ENCODE measurements around the gene NIFK. TPM values are rescaled to one million over a fixed set of nuclear protein-coding genes. Genes with fewer than 3 reads are reported as not detected.

NIFK gene
- total RNA-seq, 4 donors from 2014 or later: 19.8 to 56.5 (median 28.5) TPM

DNA sequence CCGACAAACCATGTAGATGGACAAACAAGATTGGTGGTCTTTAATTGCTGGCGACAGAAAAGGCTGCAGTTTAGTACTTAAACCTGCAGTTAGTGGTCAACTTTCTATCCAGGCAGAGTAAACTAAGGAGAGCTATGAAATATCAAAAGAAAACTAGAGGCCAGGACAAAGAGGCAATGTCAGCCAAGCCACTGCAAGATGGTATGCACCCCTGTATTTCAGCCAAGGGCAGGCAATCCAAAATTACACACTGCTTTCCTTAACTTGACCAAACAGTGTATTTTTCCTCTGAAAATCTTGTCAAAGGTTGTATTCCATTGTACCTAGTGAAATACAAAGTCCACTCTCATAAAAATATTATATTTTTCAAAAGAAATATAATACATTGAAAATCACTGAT is 9.3 kb downstream of the NIFK start:
- intact Hi-C loops (cut with DNase I): no loop called here
- 83% methylated on average over 2 of the region's 2 CpGs for WGBS
- no peaks in the 10 kb centered on the region for H3K27me3 ChIP-seq
- no peak overlapping the region for H3K27ac ChIP-seq (replicated peaks in 1 of 4)
- TF ChIP-seq POLR2A (IDR thresholded peaks at IDR 0.05; ENCODE audit: low read depth) (no peak), EP300 (IDR thresholded peaks at IDR 0.05) (no peak), POLR2AphosphoS5 (IDR thresholded peaks at IDR 0.05) (no peak)
- TF ChIP-seq, protein P1, sequence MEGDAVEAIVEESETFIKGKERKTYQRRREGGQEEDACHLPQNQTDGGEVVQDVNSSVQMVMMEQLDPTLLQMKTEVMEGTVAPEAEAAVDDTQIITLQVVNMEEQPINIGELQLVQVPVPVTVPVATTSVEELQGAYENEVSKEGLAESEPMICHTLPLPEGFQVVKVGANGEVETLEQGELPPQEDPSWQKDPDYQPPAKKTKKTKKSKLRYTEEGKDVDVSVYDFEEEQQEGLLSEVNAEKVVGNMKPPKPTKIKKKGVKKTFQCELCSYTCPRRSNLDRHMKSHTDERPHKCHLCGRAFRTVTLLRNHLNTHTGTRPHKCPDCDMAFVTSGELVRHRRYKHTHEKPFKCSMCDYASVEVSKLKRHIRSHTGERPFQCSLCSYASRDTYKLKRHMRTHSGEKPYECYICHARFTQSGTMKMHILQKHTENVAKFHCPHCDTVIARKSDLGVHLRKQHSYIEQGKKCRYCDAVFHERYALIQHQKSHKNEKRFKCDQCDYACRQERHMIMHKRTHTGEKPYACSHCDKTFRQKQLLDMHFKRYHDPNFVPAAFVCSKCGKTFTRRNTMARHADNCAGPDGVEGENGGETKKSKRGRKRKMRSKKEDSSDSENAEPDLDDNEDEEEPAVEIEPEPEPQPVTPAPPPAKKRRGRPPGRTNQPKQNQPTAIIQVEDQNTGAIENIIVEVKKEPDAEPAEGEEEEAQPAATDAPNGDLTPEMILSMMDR (IDR thresholded peaks at IDR 0.05): no peak
- H3K9me3 ChIP-seq: no peaks in the 10 kb centered on the region
- no peak for DNase-seq (ENCODE audit: extremely low spot score)
- H3K4me1 ChIP-seq: no peaks in the 10 kb centered on the region
- peaks cover 27 to 68% (median 58%) of the 10 kb centered on the region in 4 donors for H3K36me3 ChIP-seq
- H3K4me3 ChIP-seq: no peak overlapping the region

GRCh38 chr2:121723316-121723715 is 13.4 kb downstream of the NIFK start:
- TF ChIP-seq POLR2A (IDR thresholded peaks at IDR 0.05; ENCODE audit: low read depth): no peak
- TF ChIP-seq EP300 (IDR thresholded peaks at IDR 0.05): no peak
- TF ChIP-seq POLR2AphosphoS5 (IDR thresholded peaks at IDR 0.05): no peak
- TF ChIP-seq, protein P1 (IDR thresholded peaks at IDR 0.05): no peak
- Histone ChIP-seq H3K36me3 (peaks cover 0 to 28% (median 19%) of the 10 kb centered on the region in 4 donors), H3K4me1 (peaks cover 2 to 9% (median 8%) of the 10 kb centered on the region in 4 donors), H3K27ac (replicated peaks in 1 of 4) (no peak overlapping the region), H3K4me3 (no peak overlapping the region), H3K9me3 (no peaks in the 10 kb centered on the region), H3K27me3 (no peaks in the 10 kb centered on the region)
- no peak for DNase-seq (ENCODE audit: extremely low spot score)
- intact Hi-C loops (cut with DNase I): no loop called here
- WGBS: 76% methylated on average over 5 of the region's 5 CpGs

DNA sequence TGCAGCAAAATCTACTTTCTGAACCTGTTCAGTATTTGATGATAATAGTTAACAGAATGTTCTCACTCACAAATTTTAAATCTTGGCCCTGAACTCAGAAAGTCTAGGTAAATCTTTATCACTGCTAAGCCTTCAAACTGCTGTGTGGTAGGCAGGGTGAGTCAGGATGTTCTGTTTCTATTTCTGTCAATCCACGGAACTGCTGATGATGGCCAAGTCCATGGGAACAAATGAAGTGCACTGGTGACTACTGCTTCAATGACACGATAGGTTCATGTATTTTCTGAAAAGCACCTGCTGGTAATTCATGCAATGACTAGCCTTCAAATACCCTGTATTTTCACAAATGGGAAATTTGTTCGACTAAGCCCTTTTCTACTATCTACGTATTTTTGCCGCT is 14.2 kb downstream of the NIFK start:
- Histone ChIP-seq H3K27ac (replicated peaks in 1 of 4) (no peak overlapping the region), H3K36me3 (peaks cover 0 to 19% (median 11%) of the 10 kb centered on the region in 4 donors), H3K9me3 (no peaks in the 10 kb centered on the region), H3K27me3 (no peaks in the 10 kb centered on the region), H3K4me1 (peaks cover 2 to 10% (median 8%) of the 10 kb centered on the region in 4 donors), H3K4me3 (no peak overlapping the region)
- intact Hi-C loops (cut with DNase I): no loop called here
- 73% methylated on average over 5 of the region's 5 CpGs for WGBS
- TF ChIP-seq POLR2AphosphoS5 (IDR thresholded peaks at IDR 0.05): no peak
- TF ChIP-seq, protein P1 (IDR thresholded peaks at IDR 0.05): no peak
- no peak for TF ChIP-seq POLR2A (IDR thresholded peaks at IDR 0.05; ENCODE audit: low read depth)
- no peak for TF ChIP-seq EP300 (IDR thresholded peaks at IDR 0.05)
- no peak for DNase-seq (ENCODE audit: extremely low spot score)

DNA sequence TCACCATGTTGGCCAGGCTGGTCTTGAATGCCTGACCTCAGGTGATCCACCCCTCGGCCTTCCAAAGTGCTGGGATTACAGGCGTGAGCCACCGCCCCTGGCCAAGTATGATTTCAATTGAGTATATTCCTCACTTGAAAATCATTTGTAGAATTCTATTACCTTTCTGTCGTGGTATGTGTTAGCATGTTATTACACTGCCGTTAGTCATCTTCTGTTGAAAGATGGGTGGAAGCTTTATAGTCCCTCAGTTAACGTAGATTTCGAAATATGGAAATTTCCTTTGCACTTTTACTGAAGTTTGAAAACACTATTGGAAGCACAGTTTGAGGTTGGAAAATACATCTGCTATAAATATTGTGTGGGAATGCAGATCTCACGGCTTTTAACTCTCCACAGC is 14.7 kb downstream of the NIFK start:
- TF ChIP-seq POLR2A (IDR thresholded peaks at IDR 0.05; ENCODE audit: low read depth) (no peak), POLR2AphosphoS5 (IDR thresholded peaks at IDR 0.05) (no peak), EP300 (IDR thresholded peaks at IDR 0.05) (no peak)
- TF ChIP-seq, protein P1 (IDR thresholded peaks at IDR 0.05): no peak
- Histone ChIP-seq H3K9me3 (no peaks in the 10 kb centered on the region), H3K4me3 (no peak overlapping the region), H3K4me1 (peaks cover 2 to 10% (median 8%) of the 10 kb centered on the region in 4 donors), H3K27ac (replicated peaks in 1 of 4) (no peak overlapping the region), H3K27me3 (no peaks in the 10 kb centered on the region), H3K36me3 (peaks cover 0 to 14% (median 6%) of the 10 kb centered on the region in 4 donors)
- 65% methylated on average over 8 of the region's 8 CpGs for WGBS
- intact Hi-C loops (cut with DNase I): no loop called here
- DNase-seq (ENCODE audit: extremely low spot score): no peak

GRCh38 chr2:121717529-121717928 is 19.1 kb downstream of the NIFK start:
- no peaks in the 10 kb centered on the region for H3K9me3 ChIP-seq
- intact Hi-C loops (cut with DNase I): loop anchor here (5.0 kb wide), 3 partner anchors 65 to 185 kb away; partner anchors contain the start of gene RNU4ATAC
- H3K4me3 ChIP-seq: no peak overlapping the region
- no peak for DNase-seq (ENCODE audit: extremely low spot score)
- no peak overlapping the region for H3K27ac ChIP-seq (replicated peaks in 1 of 4)
- no peaks in the 10 kb centered on the region for H3K36me3 ChIP-seq
- H3K27me3 ChIP-seq: no peaks in the 10 kb centered on the region
- peaks cover 2 to 10% (median 8%) of the 10 kb centered on the region in 4 donors for H3K4me1 ChIP-seq
- TF ChIP-seq POLR2AphosphoS5 (IDR thresholded peaks at IDR 0.05) (no peak), EP300 (IDR thresholded peaks at IDR 0.05) (no peak), POLR2A (IDR thresholded peaks at IDR 0.05; ENCODE audit: low read depth) (no peak)
- TF ChIP-seq, protein P1 (IDR thresholded peaks at IDR 0.05): no peak
- WGBS: 92% methylated on average over 6 of the region's 6 CpGs
